Dermis blood vessel endothelial cell (primary cell): ENCODE measurements around the gene HLA-DQB1. TPM values are rescaled to one million over a fixed set of nuclear protein-coding genes. Genes with fewer than 3 reads are reported as not detected.

Experiments
- DNase-seq: peaks from one replicate; pipeline ENCODE4 v3.0.0; 2010
- total RNA-seq: library from RNA; depleted of rRNA; stranded (reverse); fragments of >200 nt; gene quantifications from 2 replicates; pipeline ENCODE4 v1.2.3, GENCODE V29; 2014

HLA-DQB1 gene
- total RNA-seq, 1 donor from 2014 or later, result not detected

DNA sequence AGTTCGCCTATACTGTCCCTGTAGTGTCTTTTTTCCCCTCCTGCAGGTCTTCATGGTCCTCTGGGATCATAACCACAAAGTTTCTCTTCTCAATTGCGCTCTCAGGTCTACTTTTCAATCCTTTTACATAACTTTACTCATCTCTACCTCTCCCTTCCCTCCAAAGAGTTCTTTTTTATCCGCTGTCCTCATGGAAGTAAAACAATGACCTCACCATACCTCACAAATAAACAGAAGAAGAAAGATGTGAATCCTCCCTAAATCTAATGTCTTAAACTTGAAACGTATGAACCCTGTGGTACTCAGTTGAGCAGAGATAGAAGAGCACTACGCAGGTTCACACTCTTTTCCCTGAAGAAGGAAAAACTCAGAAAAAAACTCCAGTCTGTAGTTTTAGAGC lies 41.3 kb downstream of the HLA-DQB1 start:
- DNase-seq, result no peak

DNA sequence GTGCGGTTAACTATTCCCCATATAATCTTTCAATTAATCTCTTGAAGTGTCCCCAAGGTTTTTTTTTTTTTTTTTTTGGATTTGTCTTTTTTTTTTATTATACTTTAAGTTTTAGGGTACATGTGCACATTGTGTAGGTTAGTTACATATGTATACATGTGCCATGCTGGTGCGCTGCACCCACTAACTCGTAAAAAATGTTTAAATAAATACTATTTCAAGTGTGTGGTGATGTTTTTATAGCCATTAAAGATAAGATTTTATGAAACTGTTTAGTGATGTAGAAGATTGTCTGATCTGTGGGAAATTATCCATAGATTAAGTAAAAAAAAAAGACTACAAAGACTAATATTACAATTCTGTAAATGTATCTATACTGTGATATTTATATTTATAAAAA lies 41.9 kb downstream of the HLA-DQB1 start:
- DNase-seq, result no peak

DNA sequence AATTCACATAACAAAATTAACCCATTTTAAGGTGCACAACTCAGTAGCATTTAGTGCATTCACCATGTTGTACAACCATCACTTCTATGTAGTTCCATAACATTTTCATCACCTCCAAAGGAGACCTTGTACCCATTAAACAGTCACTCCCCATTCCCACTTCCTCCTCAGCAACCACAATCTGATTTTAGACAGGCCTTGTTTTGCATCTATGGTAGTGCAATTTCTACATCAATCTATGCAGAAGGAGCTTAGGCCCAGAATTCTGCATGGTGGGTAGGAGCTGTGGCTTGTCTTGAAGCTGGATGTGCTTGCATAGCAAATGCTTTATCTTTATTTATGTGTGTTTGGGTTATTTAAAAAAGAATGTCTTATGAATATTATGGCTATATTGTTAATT lies 42.8 kb downstream of the HLA-DQB1 start:
- no peak for DNase-seq

DNA sequence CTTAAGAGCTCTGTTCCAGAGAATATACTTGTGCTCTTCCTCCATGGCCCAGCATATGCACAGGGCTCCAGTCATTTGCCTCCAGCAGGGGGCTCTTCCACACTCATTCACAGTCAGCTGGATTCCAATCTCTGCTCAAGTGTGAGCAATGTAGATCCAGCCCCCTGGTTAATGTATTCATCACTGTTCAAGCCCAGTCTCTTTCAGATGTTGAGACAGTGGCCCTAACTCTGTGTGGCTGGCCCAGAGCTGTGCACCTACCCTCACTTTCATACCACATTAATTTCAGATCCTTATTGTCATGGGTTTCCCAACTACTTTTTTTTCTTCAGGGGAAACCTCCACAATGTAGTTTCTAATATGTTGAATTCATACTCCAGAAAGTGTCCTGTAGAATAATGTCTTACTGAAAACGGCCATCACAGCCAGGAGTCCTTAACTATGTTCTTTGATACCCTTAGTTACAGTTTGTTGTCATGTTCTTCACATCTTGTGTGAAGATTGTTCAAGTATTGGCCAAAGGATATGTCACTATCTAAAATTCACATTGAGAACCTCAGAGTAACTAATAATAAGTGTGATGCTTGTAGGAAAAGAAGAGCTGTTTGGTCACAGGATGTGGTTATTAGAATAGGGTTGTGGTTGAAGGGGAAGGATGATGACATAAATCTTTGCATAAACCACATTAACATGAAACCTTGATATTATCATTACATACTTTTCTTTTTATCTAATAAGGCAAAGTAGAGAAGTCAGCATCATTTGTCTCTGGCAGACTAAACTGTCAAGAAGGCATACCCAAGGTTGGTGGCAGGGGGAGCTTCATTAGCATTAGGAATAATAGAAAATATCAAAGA lies 43.7 kb downstream of the HLA-DQB1 start:
- peak; percentile 55 for DNase-seq

DNA sequence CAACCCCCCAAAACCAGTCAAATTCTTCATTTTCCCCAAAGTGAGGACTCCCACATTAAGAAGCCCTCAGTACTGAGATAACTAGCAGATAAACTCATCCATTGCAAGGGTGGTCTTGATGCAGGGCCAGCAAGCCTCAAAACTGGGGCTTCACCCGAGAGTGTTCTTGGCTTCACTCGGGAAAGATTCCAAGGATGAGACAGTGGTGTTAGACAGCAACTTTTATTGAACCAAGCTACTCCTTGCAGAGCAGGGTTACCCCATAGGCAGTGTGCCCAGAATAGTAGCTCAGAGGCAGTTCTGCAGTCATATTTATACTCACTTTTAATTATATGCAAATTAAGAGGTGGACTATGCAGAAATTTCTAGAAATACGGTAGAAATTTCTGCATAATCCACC lies 45.1 kb downstream of the HLA-DQB1 start:
- no peak for DNase-seq

DNA sequence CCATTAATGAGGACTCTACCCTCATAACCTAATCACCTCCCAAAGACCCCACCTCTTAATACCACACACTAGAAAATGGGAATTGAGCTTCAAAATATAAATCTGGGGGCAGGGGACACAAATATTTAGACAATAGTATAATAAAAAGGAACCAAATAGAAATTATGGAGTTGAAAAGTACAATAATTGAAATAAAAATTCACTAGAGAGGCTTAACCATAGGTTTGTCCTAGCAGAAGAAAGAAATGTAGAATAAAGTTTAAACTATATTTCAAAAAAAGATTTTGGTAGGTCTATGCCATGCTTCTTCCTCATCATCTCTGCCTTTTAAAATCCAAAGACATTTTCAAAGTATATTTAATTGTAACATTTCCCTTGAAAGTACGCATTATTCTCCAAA lies 48.7 kb downstream of the HLA-DQB1 start:
- no peak for DNase-seq

DNA sequence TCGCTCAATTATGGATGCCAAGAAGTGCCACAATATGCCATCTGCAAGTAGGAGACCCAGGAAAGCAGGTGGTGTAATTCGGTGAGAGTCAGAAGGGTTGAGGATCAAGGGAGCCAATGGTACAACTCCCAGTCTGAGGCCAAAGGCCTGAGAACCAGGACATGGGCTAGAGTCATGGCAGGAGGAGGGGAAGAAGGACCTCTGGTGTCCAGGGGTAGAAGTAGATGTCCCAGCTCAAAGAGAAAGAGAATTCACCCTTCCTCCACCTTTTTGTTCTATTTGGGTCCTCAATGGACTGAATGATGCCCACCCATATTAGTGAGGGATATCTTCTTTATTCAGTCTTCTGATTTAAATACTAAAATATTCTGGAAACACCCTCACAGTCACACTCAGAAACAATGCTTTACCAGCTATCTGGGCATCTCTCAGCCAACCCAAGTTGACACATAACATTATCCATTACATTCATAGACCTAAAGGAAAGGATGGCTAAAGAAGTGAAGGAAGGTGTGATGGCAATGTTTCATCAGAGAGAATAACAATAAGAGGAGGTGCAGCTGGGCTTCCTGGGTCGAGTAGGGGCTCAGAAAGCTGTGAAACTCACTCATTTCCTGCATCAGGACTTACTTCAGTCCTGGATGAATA lies 50.4 kb downstream of the HLA-DQB1 start:
- no peak for DNase-seq

DNA sequence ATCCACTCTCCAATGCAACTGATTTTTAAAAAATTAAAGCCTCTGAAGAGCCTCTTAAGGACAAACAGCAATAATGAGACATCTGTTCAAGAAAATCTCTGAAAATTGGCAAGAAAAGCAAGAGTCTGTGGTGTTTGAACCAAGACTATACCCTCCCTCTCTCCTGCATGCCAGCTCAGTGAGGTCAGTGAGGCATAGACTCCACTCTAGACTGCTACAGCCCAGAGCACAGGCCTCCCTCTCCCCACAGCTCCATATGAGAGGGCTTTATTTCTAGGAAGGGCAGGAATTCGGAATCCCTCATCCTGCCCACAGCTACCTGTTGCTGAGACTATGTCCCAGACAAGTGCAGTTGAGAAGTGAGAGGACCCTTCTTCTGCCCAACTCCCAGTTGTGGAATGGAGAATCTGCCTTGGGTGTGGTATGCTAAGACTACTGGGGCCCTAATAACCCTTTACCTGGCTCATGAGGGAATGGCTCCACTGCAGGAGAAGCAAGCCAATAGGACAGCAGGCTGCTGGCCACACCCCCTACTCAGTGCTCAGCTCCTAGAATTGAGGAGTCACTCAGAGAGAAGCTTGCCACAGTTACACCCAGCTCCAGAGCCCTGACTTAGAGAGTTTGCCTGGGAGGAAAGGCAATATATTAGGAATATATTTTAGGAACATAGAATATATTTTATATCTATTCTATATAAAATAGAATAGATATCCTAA lies 51.9 kb downstream of the HLA-DQB1 start:
- no peak for DNase-seq

DNA sequence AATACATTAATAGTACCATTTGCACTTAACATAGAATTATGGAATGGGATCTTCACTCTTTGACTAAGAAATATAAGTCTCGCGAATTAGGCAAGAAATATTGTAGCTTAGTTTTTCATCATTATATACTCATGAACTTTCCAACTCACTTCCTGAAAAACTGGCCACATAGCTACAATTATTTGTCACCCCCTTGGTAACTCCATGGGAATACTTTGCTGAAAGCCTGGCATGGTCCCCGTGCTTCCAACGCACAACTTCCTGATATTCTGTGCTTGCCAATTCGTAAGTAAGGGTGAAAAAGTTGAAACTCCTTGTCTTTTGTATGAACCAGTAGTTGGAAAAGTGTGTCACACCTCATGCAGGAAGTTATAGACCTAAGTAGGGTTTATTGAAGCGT lies 53.0 kb downstream of the HLA-DQB1 start:
- DNase-seq, result no peak

DNA sequence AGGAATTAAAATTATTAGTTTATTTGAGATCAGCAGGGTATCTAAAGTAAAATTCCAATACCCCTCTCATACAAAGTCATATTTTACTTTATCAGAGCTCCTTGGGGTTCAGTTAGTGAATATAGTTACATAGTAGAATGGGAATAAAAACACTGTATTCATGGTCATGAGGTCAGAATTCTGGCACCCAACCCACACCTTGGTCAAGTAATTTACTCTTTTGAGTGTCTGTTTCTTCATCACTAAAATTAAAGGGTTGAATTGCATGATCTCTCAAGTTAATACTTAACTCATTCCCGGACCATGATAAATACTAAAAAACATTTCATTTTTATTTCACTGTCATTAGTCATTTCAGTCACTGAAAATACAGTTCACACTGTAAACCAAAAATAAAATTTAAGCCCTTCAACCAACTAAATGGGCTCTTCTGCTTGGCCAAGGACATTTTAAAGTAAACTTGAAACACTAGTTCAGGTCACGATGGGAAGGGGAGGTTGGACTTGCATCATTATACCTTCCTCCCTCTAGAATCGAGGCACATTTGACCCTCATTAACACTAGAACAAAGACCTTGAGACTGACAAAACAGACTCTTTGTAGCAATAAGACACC lies 55.7 kb downstream of the HLA-DQB1 start:
- DNase-seq, result no peak

DNA sequence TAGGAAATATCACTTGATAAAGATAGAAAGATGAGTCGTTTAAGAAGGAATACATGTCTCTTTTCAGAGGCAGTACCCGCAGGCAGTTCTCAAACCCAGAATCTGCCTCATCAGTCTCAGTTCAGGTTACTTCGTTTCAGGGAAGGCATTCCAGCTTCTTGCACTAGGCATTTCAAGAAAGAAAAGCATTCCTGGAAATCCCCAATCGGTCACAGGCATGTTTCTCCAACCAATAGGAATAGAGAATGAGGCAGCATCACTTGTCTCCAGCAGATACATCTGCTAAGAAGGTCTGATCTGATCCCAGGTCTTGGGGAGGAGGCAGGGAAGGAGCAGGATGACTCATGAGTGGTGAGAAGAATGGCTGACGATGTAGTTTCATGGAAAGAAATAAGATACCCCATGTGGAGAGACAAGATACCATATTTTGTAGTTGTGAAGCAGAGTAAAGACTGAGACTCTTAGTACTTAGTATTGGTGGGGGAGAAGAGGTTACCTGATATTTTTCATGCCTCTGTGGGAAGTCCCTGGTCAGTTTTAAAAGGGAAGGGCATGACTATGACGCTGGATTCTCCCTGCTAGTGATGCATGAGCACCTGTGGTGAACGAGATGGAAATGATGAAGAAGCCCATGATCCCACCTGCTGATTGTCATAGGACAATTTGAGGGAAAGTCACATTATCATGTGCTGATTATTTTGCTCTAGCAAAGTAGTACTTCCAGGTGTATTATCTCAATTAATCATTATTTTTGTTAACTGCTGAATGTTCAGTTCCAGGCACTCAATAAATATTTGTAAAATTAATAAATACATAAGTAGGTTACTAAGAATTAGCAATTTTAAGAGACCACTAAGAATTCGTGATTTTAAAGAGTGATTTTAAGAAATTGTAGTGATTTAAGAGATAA lies 56.5 kb downstream of the HLA-DQB1 start:
- DNase-seq, result peak; percentile 93

Other genes starting within 250 kb of the HLA-DQB1 start
- 0.09 TPM in 1 of 2 replicates, not detected in the other for gene HLA-DRA, start 226.8 kb downstream of the HLA-DQB1 start, total RNA-seq
- gene HLA-DRB5, start 136.4 kb downstream of the HLA-DQB1 start, total RNA-seq, result not detected in 2 replicates
- gene HLA-DRB1, start 76.8 kb downstream of the HLA-DQB1 start, total RNA-seq, result 0.17 TPM in 1 of 2 replicates, not detected in the other
- gene HLA-DQA1, start 29.3 kb downstream of the HLA-DQB1 start, total RNA-seq, result not detected in 2 replicates
- not detected in 2 replicates for gene HLA-DQA2, start 74.7 kb upstream of the HLA-DQB1 start, total RNA-seq
- gene HLA-DQB2, start 96.9 kb upstream of the HLA-DQB1 start, total RNA-seq, result not detected in 2 replicates
- not detected in 2 replicates for gene HLA-DOB, start 150.3 kb upstream of the HLA-DQB1 start, total RNA-seq
- 22.8 and 39.0 TPM in 2 replicates for gene TAP2, start 172.1 kb upstream of the HLA-DQB1 start, total RNA-seq
- gene PSMB8, start 177.4 kb upstream of the HLA-DQB1 start, total RNA-seq, result 73.5 and 86.4 TPM in 2 replicates
- 52.9 and 93.4 TPM in 2 replicates for gene TAP1, start 187.0 kb upstream of the HLA-DQB1 start, total RNA-seq
- gene PSMB9, start 187.5 kb upstream of the HLA-DQB1 start, total RNA-seq, result 29.1 and 68.9 TPM in 2 replicates